Neural cell (in vitro differentiated cells): ENCODE measurements around the gene LYPD1. TPM values are rescaled to one million over a fixed set of nuclear protein-coding genes. Genes with fewer than 3 reads are reported as not detected.

ENCODE experiments used
- H2AFZ ChIP-seq: fragments of 200-600, 300-800 bp; sonication (generic), shearing (Covaris generic); 2 replicates; pipeline ENCODE4 v1.6.0; 2014; ENCODE audit warnings: low read depth, mild to moderate bottlenecking, antibody characterized with exemption, low read length, moderate library complexity
- H3F3A ChIP-seq: fragments of 200-600 bp; shearing (Covaris generic); 2 replicates; pipeline ENCODE4 v1.6.1; 2016; ENCODE audit warnings: mild to moderate bottlenecking, moderate library complexity, mixed read lengths, antibody characterized with exemption, low read length; ENCODE audit not compliant: insufficient read depth, poor library complexity, severe bottlenecking
- H3K27ac ChIP-seq: fragments of 200-600, 300-800 bp; sonication (generic), shearing (Covaris generic); 2 replicates; pipeline ENCODE4 v1.5.1; 2014; ENCODE audit warnings: mild to moderate bottlenecking, low read length, moderate library complexity
- H3K27me3 ChIP-seq: fragments of 300-800, 200-600 bp; sonication (generic), shearing (Covaris generic); 2 replicates; pipeline ENCODE4 v1.6.0; 2014; ENCODE audit warnings: mild to moderate bottlenecking, low read depth, low read length, moderate library complexity; ENCODE audit not compliant: insufficient read depth
- H3K36me3 ChIP-seq: fragments of 300-800, 200-600 bp; sonication (generic), shearing (Covaris generic); 2 replicates; pipeline ENCODE4 v1.5.1; 2014; ENCODE audit warnings: mild to moderate bottlenecking, antibody characterized with exemption, low read length, moderate library complexity; ENCODE audit not compliant: insufficient read depth
- H3K4me2 ChIP-seq: fragments of 300-800, 200-600 bp; sonication (generic), shearing (Covaris generic); 2 replicates; pipeline ENCODE4 v1.6.0; 2014; ENCODE audit warnings: mild to moderate bottlenecking, low read length
- H3K4me3 ChIP-seq: fragments of 300-800, 200-600 bp; sonication (generic), shearing (Covaris generic); 2 replicates; pipeline ENCODE4 v1.5.1; 2014; ENCODE audit warnings: mild to moderate bottlenecking, low read length, moderate library complexity
- H3K79me2 ChIP-seq: fragments of 200-600 bp; shearing (Covaris generic); replicated peaks from 2 replicates; pipeline ENCODE4 v1.6.0; 2014; ENCODE audit warnings: mild to moderate bottlenecking, low read length, moderate library complexity; ENCODE audit not compliant: insufficient read depth
- H3K9ac ChIP-seq: fragments of 300-800, 200-600 bp; sonication (generic), shearing (Covaris generic); 2 replicates; pipeline ENCODE4 v1.6.1; 2016; ENCODE audit warnings: mild to moderate bottlenecking, low read length, mixed read lengths
- H3K9me2 ChIP-seq: fragments of 200-600 bp; shearing (Covaris generic); 2 replicates; pipeline ENCODE4 v1.6.1; 2016; ENCODE audit warnings: mild to moderate bottlenecking, low read length, mixed read lengths; ENCODE audit not compliant: insufficient read depth
- H3K9me3 ChIP-seq: fragments of 200-600, 300-800 bp; sonication (generic), shearing (Covaris generic); 2 replicates; pipeline ENCODE4 v1.6.1; 2016; ENCODE audit warnings: mild to moderate bottlenecking, mixed run types, low read length, moderate library complexity, mixed read lengths
- H4K20me1 ChIP-seq: fragments of 200-600 bp; shearing (Covaris generic); 2 replicates; pipeline ENCODE4 v1.6.1; 2016; ENCODE audit warnings: mild to moderate bottlenecking, mixed run types; ENCODE audit not compliant: insufficient read depth
- CTCF ChIP-seq: fragments of 450-650 bp; IDR thresholded peaks from 2 replicates; pipeline ENCODE4 v1.5.1; 2014; ENCODE audit warnings: antibody characterized with exemption, mild to moderate bottlenecking, moderate library complexity; ENCODE audit not compliant: poor library complexity, severe bottlenecking
- EP300 ChIP-seq: fragments of 450-650 bp; conservative IDR thresholded peaks from 2 replicates; pipeline ENCODE4 v1.6.1; 2014; ENCODE audit warnings: antibody characterized with exemption, mild to moderate bottlenecking, moderate library complexity; ENCODE audit not compliant: poor library complexity, severe bottlenecking
- EZH2 ChIP-seq: fragments of 200-600, 300-800 bp; shearing (Covaris generic), sonication (generic); IDR thresholded peaks from 2 replicates; pipeline ENCODE4 v1.6.1; 2014; ENCODE audit warnings: antibody characterized with exemption, low read length, borderline replicate concordance, mild to moderate bottlenecking; ENCODE audit not compliant: insufficient read depth, poor library complexity, severe bottlenecking
- MXI1 ChIP-seq: fragments of 450-650 bp; conservative IDR thresholded peaks from 2 replicates; pipeline ENCODE4 v1.6.1; 2014; ENCODE audit warnings: antibody characterized with exemption, mild to moderate bottlenecking; ENCODE audit not compliant: poor library complexity, severe bottlenecking
- POLR2AphosphoS5 ChIP-seq: IDR thresholded peaks from 2 replicates; pipeline ENCODE4 v1.6.1; 2012
- RAD21 ChIP-seq: fragments of 450-650 bp; conservative IDR thresholded peaks from 2 replicates; pipeline ENCODE4 v1.6.1; 2014; ENCODE audit warnings: antibody characterized with exemption, mild to moderate bottlenecking, moderate library complexity
- REST ChIP-seq: IDR thresholded peaks from 2 replicates; pipeline ENCODE4 v1.6.1; 2012; ENCODE audit warnings: borderline replicate concordance
- SMC3 ChIP-seq: fragments of 450-650 bp; conservative IDR thresholded peaks from 2 replicates; pipeline ENCODE4 v1.6.1; 2014; ENCODE audit warnings: antibody characterized with exemption, mild to moderate bottlenecking, moderate library complexity; ENCODE audit not compliant: poor library complexity
- TAF1 ChIP-seq: IDR thresholded peaks from 2 replicates; pipeline ENCODE4 v1.6.1; 2012; ENCODE audit warnings: low read depth
- polyA plus RNA-seq: library from polyadenylated mRNA; depleted of rRNA; stranded (reverse); fragments of >200 nt; gene quantifications from 2 replicates; pipeline ENCODE4 v1.2.3, GENCODE V29; 2014

The LYPD1 gene
- polyA plus RNA-seq, 1 donor from 2014 or later, result 78.2 TPM

GRCh38 chr2:132662732-132663131 lies 7.3 kb downstream of the LYPD1 start:
- Histone ChIP-seq H3K27me3 (no peaks in the 10 kb centered on the region), H3F3A (peaks cover 4% of the 10 kb centered on the region), H3K79me2 (peaks cover 11% of the 10 kb centered on the region), H3K4me2 (no peak overlapping the region), H3K27ac (no peak overlapping the region), H4K20me1 (no peaks in the 10 kb centered on the region), H3K9me2 (no peaks in the 10 kb centered on the region), H3K4me3 (no peak overlapping the region), H3K36me3 (peaks cover 10% of the 10 kb centered on the region), H2AFZ (no peak overlapping the region), H3K9ac (no peak overlapping the region), H3K9me3 (no peaks in the 10 kb centered on the region)
- TF ChIP-seq RAD21 (no peak), REST (no peak), CTCF (no peak), EZH2 (no peak), EP300 (no peak), SMC3 (no peak), TAF1 (no peak), POLR2AphosphoS5 (no peak), MXI1 (no peak)

- Histone ChIP-seq H3K9me2 (no peaks in the 10 kb centered on the region), H3F3A (peaks cover 3% of the 10 kb centered on the region), H3K27ac (no peak overlapping the region), H4K20me1 (no peaks in the 10 kb centered on the region), H3K27me3 (no peaks in the 10 kb centered on the region), H2AFZ (no peak overlapping the region), H3K79me2 (peaks cover 3% of the 10 kb centered on the region), H3K36me3 (peaks cover 10% of the 10 kb centered on the region), H3K4me2 (no peak overlapping the region), H3K4me3 (no peak overlapping the region), H3K9me3 (no peaks in the 10 kb centered on the region), H3K9ac (no peak overlapping the region)
- TF ChIP-seq TAF1 (no peak), MXI1 (no peak), EZH2 (no peak), POLR2AphosphoS5 (no peak)
Measured at GRCh38 chr2:132659331-132659730, 10.7 kb downstream of the LYPD1 start.
